ENCODE data around the gene GGTA1.

Gene GGTA1

GRCh38 chr9:121478816-121479676 is 20.6 kb downstream of the GGTA1 start:
- H3K9me3 ChIP-seq (ENCODE audit: insufficient read depth, low read length) = no peaks in the 10 kb centered on the region
- no peaks in the 10 kb centered on the region for H4K20me1 ChIP-seq (ENCODE audit: low read depth, low read length)
- H3K27me3 ChIP-seq (ENCODE audit: low read length) = no peaks in the 10 kb centered on the region
- no peak overlapping the region for H2AFZ ChIP-seq (ENCODE audit: low read depth, low read length, severe bottlenecking)
- H3K36me3 ChIP-seq (ENCODE audit: low read length) = no peaks in the 10 kb centered on the region
- no peaks in the 10 kb centered on the region for H3K9me2 ChIP-seq (replicated peaks; ENCODE audit: insufficient read depth, low read length)
- no peak overlapping the region for H3K4me2 ChIP-seq (ENCODE audit: low read depth, low read length, poor library complexity, severe bottlenecking)
- H3K4me3 ChIP-seq (ENCODE audit: insufficient read depth, low read length, poor library complexity, severe bottlenecking) = no peak overlapping the region
- H3K79me2 ChIP-seq (ENCODE audit: insufficient read depth, low read length) = no peaks in the 10 kb centered on the region
- H3K27ac ChIP-seq (ENCODE audit: low read depth, low read length) = no peak overlapping the region
- TF ChIP-seq CTCF (IDR thresholded peaks at IDR 0.05; ENCODE audit: insufficient read depth, low read length, poor library complexity, severe bottlenecking) = no peak
- TF ChIP-seq EZH2phosphoT487 (conservative IDR thresholded peaks at IDR 0.05; ENCODE audit: low read length) = no peak
- no peaks in the 10 kb centered on the region for H3F3A ChIP-seq (ENCODE audit: insufficient read depth)
- no peak overlapping the region for H3K9ac ChIP-seq (ENCODE audit: low read length)

- Histone ChIP-seq H3K27ac (ENCODE audit: low read depth, low read length) (no peak overlapping the region), H3K4me3 (ENCODE audit: insufficient read depth, low read length, poor library complexity, severe bottlenecking) (no peak overlapping the region), H3K9ac (ENCODE audit: low read length) (no peak overlapping the region), H4K20me1 (ENCODE audit: low read depth, low read length) (no peaks in the 10 kb centered on the region), H3K4me2 (ENCODE audit: low read depth, low read length, poor library complexity, severe bottlenecking) (no peak overlapping the region), H3K9me3 (ENCODE audit: insufficient read depth, low read length) (no peaks in the 10 kb centered on the region), H3K27me3 (ENCODE audit: low read length) (no peaks in the 10 kb centered on the region), H3K9me2 (replicated peaks; ENCODE audit: insufficient read depth, low read length) (no peaks in the 10 kb centered on the region), H3K79me2 (ENCODE audit: insufficient read depth, low read length) (no peaks in the 10 kb centered on the region), H3K36me3 (ENCODE audit: low read length) (no peaks in the 10 kb centered on the region), H2AFZ (ENCODE audit: low read depth, low read length, severe bottlenecking) (no peak overlapping the region), H3F3A (ENCODE audit: insufficient read depth) (no peaks in the 10 kb centered on the region)
- TF ChIP-seq EZH2phosphoT487 (conservative IDR thresholded peaks at IDR 0.05; ENCODE audit: low read length) (no peak), CTCF (IDR thresholded peaks at IDR 0.05; ENCODE audit: insufficient read depth, low read length, poor library complexity, severe bottlenecking) (no peak)
Observed at GRCh38 chr9:121476156-121476555, 23.5 kb downstream of the GGTA1 start.

GRCh38 chr9:121474231-121474947 is 25.3 kb downstream of the GGTA1 start:
- Histone ChIP-seq H3K79me2 (ENCODE audit: insufficient read depth, low read length) (no peaks in the 10 kb centered on the region), H3K4me3 (ENCODE audit: insufficient read depth, low read length, poor library complexity, severe bottlenecking) (no peak overlapping the region), H3F3A (ENCODE audit: insufficient read depth) (no peaks in the 10 kb centered on the region), H3K36me3 (ENCODE audit: low read length) (no peaks in the 10 kb centered on the region), H3K9ac (ENCODE audit: low read length) (no peak overlapping the region), H3K4me2 (ENCODE audit: low read depth, low read length, poor library complexity, severe bottlenecking) (no peak overlapping the region), H2AFZ (ENCODE audit: low read depth, low read length, severe bottlenecking) (no peak overlapping the region), H3K9me3 (ENCODE audit: insufficient read depth, low read length) (no peaks in the 10 kb centered on the region), H3K9me2 (replicated peaks; ENCODE audit: insufficient read depth, low read length) (no peaks in the 10 kb centered on the region), H4K20me1 (ENCODE audit: low read depth, low read length) (no peaks in the 10 kb centered on the region), H3K27ac (ENCODE audit: low read depth, low read length) (no peak overlapping the region), H3K27me3 (ENCODE audit: low read length) (no peaks in the 10 kb centered on the region)
- no peak for TF ChIP-seq EZH2phosphoT487 (conservative IDR thresholded peaks at IDR 0.05; ENCODE audit: low read length)
- no peak for TF ChIP-seq CTCF (IDR thresholded peaks at IDR 0.05; ENCODE audit: insufficient read depth, low read length, poor library complexity, severe bottlenecking)
